PC-9 (cell line): ENCODE results near the gene PLEKHG5.

Source experiments
- CTCF ChIP-seq: fragments of 200-600 bp; sonication (generic); conservative IDR thresholded peaks from 2 replicates; pipeline ENCODE4 v1.6.1; 2017; ENCODE audit warnings: mixed run types, antibody characterized with exemption, mild to moderate bottlenecking, moderate library complexity
- EZH2 ChIP-seq: fragments of 200-600 bp; sonication (generic); IDR thresholded peaks from 2 replicates; pipeline ENCODE4 v1.8.0; 2017; ENCODE audit warnings: antibody characterized with exemption, low read depth

DNA sequence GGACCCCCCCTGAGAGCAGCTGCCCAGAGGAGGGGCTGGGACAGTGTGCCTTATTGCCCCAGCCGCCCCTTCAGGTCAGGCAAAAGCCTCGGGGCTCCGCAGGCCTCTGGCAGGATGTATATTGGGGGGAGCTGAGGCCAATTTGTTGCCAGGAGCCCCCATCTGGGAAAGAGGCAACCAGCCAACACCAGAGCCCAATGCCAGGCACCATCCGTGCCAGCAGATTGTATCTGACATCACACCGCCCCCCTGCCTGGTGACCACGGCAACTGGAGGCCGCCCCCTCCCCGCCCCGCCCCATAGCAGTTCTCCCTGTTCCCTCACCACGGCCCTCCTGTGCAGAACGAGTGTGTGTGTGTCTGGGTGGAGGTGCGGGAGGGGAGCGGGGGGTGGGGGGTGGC lies 3.6 kb upstream of the PLEKHG5 start:
- TF ChIP-seq CTCF (no peak), EZH2 (no peak)
